ELR (cell line): ENCODE results near the gene PATE2.
A peak's percentile ranks its signal among the peaks of the same experiment; 100 is the strongest.

Source experiments
- DNase-seq: peaks from one replicate; pipeline ENCODE4 v3.0.0-alpha.2; 2015; ENCODE audit warnings: low read depth

PATE2 gene

GRCh38 chr11:125778728-125779127 lies at the start of gene PATE2:
TSS of gene PATE2 (minus strand) at chr11:125778828. CDS start at chr11:125778773, 55 bp downstream.
- DNase-seq = no peak

- DNase-seq = peak; percentile 4
Measured at GRCh38 chr11:125807909-125808308, 29.3 kb upstream of the PATE2 start.

- no peak for DNase-seq
Measured at GRCh38 chr11:125802387-125802786, 23.8 kb upstream of the PATE2 start.

GRCh38 chr11:125799808-125800207 lies 21.2 kb upstream of the PATE2 start:
- DNase-seq = no peak

- no peak for DNase-seq
Measured at GRCh38 chr11:125797641-125798040, 19.0 kb upstream of the PATE2 start.

- no peak for DNase-seq
Measured at GRCh38 chr11:125790825-125791224, 12.2 kb upstream of the PATE2 start.

GRCh38 chr11:125787827-125788226 lies 9.2 kb upstream of the PATE2 start, which contains the start of gene PATE3:
TSS of gene PATE3 (plus strand) at chr11:125788127. CDS start at chr11:125788152, 25 bp downstream.
- no peak for DNase-seq

- DNase-seq = no peak
Measured at GRCh38 chr11:125784678-125785077, 6.0 kb upstream of the PATE2 start.

GRCh38 chr11:125777309-125777708 lies 1.3 kb downstream of the PATE2 start:
- DNase-seq = peak; percentile 80

- no peak for DNase-seq
Measured at GRCh38 chr11:125773516-125773915, 5.1 kb downstream of the PATE2 start.

GRCh38 chr11:125772834-125773505 lies 5.7 kb downstream of the PATE2 start:
- DNase-seq = peak; percentile 36

- DNase-seq = no peak
Measured at GRCh38 chr11:125770583-125770982, 8.0 kb downstream of the PATE2 start.

- DNase-seq = no peak
Measured at GRCh38 chr11:125768336-125769046, 10.1 kb downstream of the PATE2 start.

- no peak for DNase-seq
Measured at GRCh38 chr11:125766251-125766650, 12.4 kb downstream of the PATE2 start.

GRCh38 chr11:125763483-125763882 lies 15.1 kb downstream of the PATE2 start:
- DNase-seq = no peak

- no peak for DNase-seq
Measured at GRCh38 chr11:125762445-125762844, 16.2 kb downstream of the PATE2 start.

GRCh38 chr11:125756050-125756449 lies 22.6 kb downstream of the PATE2 start:
- no peak for DNase-seq

- no peak for DNase-seq
Measured at GRCh38 chr11:125750629-125751028, 28.0 kb downstream of the PATE2 start.

GRCh38 chr11:125745979-125746378 lies 32.6 kb downstream of the PATE2 start, which contains the start of gene PATE1:
TSS of gene PATE1 (plus strand) at chr11:125746279. CDS start at chr11:125746305, 26 bp downstream.
- DNase-seq = no peak

GRCh38 chr11:125743681-125744080 lies 34.9 kb downstream of the PATE2 start:
- peak; percentile 6 for DNase-seq

GRCh38 chr11:125740617-125741016 lies 38.0 kb downstream of the PATE2 start:
- no peak for DNase-seq

GRCh38 chr11:125728969-125729368 lies 49.7 kb downstream of the PATE2 start:
- DNase-seq = no peak
